Cerebellar cortex (tissue), 1 donor: ENCODE results near the gene ABHD16B.
"Not testable (repeated sequence)": the region's sequence is repeated elsewhere in the genome, so short reads cannot be mapped to it uniquely, and the experiment has no call there.

Source experiments
- DNase-seq: peaks from one replicate; pipeline ENCODE4 v3.0.0-alpha.2; 2015; ENCODE audit warnings: low spot score

ABHD16B gene

DNA sequence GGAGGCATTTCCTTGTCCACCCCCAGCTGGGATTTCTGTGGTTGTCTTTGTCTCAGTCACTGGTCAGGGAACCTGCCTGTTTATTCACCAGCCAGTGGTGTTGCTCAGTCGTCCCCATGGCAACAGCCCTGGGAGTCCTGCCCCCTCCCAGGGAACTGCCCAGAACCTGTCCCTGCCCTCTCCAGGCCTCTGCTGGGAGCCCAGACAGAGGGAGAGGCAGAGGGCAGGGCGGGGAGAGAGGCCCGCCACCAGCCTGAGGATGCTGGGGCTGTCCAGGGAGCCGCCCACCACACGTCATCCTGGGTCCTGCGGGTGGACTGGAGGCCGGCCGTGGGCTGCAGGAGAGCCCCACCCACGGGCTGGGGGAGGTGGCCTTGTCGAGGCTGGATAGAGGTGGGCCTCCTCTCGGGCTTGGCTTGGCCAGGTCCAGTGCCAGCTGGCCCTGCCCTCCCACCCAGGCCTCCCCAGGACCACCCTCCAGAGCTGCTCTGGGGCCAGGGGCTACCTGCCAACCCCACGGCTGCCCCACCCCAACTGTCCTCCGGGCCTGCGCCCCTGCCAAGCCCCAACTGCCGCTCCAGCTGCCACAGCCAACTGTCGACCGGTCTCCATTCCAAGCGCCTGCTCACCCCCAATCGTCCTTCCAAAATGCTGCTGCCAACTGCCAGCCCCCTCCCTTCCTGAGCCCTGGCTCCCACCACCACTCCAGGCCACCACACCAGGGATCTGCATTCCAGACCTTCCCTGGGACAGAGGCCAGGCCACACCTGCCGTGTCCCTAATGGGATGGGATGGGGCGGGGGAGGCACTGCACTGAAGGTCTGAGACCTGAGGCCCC is 26.1 kb upstream of the ABHD16B start:
- DNase-seq, result peak; percentile 99

DNA sequence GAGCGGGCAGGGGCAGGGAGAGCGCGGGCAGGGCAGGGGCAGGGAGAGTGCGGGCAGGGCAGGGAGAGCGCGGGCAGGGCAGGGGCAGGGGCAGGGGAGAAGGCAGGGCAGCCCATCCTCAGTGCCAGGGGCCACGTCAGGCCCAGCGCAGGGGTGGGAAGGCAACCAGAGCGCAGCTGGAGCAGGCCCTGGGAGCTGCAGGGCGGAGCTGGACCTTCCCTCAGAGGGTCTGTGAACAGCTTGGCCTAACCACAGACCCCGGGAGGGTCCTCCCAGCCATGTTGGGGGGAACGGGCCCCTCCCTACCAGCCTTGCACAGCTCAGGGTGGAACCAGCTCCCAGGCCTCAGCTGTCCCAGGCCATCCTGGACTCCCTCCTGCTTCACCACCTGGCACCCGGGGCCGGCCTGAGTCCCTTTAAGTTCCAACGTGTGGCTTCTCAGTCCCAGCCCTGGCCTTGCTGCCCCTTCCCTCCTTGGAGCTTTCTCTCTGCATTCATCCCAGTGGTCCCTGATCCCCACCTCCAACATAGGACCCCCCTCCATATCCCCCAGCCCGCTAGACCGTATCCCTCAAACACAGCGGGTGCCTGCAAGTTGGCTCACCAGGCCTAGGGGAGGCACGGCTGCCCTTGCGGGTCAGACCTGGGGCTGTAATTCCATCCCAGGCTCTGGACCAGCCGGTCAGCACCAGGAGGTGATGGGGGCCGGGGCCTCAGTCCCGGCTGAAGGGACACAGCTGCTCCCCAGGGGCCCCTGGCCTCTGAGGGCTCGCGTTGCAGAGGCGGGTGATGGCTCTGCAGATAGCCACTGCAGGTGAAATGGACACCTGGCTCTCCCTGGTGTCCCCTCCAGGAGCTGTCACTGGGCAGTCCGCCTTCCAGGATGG is 24.6 kb upstream of the ABHD16B start:
- peak; percentile 74 for DNase-seq

DNA sequence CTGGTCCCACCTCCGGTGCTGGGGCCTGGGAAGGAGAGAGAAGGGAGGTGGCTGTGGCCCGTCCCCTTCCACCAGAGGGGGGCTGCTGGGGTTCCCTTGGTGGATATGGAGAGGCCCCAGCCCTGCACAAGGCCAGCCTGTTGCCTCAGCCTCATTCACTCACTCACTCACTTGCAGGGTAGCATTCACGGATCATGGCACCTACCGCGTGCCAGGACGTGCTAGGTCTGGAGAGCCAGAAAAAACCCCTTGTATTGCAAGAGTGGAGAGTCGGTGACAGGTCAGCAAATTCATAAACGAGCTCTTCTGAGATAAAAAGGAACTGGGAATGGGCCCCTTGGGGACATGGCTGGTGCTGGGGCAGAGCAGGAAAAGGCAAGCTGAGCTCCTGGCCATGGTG is 23.8 kb upstream of the ABHD16B start:
- no peak for DNase-seq

DNA sequence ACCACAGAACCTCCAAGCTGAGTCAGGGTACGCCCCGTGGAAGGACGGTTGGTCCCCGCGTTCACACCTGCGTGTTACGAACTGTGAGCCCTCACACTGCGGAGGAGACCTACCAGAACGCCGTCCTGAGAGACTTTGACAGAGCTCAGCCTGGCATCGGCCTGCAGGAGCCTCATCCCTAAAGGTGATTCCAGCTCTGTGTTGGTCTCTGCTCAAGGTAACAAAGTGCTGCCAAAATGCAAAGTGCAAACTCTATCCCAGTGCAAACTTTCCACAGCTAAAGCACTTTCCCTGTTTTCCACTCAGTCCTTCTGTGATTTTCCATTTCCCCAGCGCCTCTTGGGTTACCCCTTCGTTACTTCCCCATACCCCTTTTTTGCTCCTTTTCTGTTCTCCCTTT is 21.7 kb upstream of the ABHD16B start:
- DNase-seq, result no peak

DNA sequence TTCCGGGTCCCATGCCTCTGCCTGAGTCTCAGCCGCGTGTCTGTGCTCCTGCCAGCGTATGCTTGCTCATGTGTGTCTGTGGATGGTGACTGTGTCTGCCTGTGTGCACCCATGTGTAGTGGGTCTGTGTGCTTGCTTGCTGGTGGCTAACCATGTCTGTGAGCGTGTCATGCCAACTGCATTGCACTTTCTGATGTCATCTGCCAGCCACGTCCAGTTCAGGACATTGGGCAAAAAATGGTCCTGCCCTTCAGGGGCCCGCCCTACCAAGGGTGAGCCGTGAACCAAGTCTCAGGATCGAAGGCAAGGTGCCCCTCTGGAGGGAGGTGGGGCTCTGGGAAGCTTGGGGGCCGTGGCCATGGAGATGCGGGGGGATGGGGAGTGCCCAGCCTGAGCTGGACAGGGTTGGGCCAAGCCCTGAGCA is 20.9 kb upstream of the ABHD16B start:
- no peak for DNase-seq

DNA sequence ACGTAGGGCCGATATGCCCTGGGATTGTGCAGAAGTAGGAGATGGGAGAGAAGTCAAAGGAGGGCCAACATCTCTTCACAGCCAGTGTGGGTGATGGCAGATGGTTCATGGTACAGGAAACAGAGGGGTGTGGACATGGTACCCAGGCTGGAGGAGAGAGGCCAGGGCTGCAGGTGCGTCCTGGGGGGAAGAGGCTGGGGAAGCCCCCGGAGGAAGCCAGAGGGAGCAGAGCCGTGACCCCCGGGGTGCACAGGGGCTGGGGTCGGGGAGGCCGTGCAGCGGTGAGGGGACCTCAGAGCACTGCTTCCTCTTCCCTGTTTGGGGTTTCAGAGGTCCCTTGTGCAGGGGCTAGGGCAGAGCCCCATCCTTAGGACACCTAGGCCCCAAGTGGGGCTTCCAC is 19.0 kb upstream of the ABHD16B start:
- no peak for DNase-seq

DNA sequence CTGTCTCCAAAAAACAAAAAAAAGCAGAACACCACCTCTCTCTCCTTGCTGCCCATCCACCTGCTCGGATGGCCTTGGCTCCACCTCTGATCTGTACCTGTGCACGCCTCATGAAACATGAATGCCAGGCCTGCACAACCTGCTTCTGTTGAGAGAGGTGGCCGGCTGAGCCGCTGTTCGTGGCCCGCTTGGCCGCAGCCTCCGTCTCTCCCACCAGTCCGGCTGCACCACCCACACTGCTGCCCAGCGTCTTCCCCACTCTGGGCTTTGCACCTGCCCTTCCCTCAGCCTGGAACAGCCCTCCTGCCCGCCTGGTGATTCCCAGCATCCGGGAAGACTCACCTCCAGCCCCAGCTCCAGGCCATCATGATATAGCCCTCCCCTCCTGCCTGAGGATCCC is 18.1 kb upstream of the ABHD16B start:
- DNase-seq, result no peak

DNA sequence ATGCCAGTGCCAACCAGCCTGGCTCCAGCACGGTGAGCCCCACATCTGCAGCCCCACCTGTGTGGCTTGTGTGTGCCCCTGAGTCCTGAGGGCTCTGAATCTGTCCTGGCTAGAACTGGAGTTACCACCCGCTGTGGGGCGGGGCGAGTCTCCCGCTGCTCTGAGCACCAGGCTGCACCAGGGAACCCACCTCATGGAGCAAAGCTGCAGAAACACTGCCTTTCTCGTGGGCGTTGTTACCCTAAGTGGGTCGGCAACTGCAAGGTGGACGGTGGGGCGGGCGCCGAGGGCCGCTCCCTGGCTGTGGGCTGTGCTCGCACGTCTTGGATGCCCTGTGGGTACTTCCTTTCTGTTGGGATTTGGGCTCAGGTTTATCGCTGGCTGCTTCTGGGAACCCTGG is 17.5 kb upstream of the ABHD16B start:
- no peak for DNase-seq

DNA sequence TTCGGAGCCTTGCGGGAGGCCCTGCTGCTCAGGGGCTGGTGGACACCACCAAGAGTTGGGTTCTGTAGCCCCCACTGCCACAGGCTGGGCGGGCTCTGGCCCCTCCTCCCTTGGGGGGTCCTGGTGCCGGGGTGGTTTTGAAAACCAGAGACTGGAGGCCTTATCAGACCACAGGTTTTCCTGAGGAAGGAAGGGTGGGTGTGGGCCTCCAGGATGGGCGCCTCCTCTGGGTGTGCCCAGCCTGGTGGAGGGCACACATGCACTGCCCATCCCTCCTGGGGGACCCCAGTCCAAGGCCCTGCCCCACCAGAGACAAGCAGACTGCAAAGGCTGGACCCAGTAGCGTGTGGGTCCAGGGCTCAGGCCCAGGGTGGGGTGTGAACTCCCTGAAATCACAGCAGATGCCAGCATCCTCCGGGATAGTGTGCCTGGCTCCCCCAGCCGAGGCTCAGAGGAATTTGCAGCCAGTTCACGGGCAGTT is 16.7 kb upstream of the ABHD16B start:
- no peak for DNase-seq

DNA sequence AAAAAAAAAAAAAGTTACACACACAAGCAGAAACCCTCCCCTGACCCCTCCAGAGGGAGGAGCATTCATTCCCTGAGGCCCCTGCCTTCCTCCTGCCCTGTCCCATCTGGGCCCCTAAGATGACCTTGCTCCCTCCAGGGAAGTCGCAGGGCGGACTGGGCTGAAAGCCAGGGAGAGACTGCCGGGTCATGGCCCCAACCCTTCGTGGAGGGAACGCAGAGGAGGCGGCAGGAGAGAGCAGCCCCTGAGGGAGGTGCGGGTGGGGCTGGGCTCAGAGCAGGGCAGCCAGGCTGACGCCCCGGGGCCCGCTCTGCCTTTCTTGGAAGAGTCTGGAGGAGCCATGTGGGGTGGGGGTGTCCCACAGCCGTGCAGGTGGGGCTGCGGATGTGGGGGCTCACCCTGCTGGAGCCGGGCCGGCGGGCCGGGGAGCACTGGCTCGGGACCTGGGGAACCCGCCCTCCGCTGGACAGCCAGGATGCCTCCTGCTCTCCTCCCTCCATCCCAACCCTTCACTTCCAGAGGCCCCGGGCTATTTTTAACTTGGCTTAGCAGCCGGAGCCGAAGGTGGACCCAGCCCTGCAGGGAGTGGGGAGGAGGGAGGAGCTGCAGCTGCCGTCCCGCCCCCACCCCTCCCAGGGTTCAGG is 15.0 kb upstream of the ABHD16B start:
- DNase-seq, result peak; percentile 92

DNA sequence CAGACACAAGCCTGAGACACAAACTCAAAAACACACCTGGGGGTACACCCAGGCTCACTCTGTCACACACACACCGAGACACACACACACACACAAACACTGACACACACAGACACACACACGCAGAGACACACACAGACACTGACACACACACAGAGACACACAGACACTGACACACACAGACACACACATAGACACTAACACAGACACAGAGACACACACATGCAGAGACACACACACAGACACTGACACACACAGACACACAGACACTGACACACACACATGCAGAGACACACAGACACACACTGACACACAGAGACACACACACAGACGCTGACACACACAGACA is 14.4 kb upstream of the ABHD16B start:
- DNase-seq, result no peak

DNA sequence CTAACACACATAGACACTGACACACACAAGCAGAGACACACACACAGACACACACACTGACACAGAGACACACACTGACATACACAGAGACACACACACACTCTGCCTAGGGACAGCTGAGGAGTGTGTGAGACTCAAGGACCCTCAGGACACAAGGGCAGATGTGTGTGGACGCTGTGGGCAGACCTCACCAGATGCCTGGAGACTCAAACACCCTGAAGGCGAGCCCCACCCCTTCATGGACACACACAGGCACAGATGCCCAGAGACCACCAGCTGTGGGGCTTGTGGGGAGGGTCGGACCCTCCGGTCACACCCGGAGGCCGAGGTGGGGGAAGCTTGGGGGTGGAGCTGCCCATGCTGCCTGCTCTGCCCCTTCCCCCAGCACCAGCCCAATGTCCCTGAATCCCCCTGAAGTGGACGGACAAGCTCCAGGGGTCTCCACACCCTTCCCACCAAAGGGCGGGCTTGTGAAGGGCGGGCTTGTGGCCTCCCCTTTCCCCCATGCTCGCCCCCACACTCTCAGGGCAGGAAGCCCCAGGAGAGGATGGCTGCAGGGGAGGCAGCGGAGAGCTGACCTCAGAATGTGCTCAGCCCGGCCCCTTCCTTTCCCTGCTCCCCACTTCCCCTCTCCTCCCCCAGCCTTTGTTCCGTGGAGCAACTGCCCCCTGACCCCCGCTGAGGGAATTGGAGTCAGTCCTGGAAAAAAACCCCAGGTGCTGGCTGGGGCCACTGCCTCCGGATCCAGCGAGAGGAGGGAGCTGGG is 13.9 kb upstream of the ABHD16B start:
- peak; percentile 77 for DNase-seq

DNA sequence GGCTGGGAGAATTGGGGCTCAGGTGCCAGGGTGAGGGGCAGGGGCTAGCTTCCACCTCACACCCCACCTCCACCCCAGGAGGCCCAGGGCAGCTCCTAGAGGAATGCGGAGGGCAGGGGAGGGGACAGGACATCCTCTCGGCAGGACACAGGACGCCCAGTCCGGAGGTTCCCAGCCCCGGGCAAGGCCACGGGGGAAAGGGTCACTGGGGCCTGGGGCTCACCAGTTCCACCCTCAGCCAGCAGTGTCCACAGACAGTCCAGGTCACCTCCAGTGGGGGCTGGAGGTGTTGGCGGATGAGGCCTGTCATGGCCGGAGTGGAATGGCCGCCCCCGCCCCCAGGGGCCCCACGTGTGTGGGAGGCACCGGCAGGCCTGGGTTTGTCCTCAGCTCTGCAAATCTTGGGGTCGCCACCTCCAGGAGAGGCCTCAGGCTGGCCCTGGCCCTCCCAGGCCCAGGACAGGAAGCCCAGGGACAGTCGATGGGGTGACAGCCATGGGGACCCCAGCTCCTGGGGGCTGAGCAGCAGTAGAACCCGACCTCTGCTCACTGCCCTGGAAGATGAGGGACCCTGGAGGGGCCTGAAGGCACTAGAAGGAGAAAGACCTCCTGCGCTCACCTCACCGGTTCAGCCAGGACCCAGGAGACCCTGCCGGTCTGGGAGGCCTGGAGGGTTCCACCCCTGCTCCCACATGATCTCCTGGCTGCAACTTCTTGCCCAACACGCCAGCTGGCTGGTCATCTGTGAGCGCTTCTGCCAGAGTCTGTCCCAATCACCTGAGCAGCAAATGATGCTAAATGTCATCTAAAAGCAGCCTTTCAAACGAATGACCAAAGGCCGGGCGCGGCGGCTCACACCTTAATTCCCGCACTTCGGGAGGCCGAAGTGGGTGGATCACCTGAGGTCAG is 13.0 kb upstream of the ABHD16B start:
- peak; percentile 93 for DNase-seq

DNA sequence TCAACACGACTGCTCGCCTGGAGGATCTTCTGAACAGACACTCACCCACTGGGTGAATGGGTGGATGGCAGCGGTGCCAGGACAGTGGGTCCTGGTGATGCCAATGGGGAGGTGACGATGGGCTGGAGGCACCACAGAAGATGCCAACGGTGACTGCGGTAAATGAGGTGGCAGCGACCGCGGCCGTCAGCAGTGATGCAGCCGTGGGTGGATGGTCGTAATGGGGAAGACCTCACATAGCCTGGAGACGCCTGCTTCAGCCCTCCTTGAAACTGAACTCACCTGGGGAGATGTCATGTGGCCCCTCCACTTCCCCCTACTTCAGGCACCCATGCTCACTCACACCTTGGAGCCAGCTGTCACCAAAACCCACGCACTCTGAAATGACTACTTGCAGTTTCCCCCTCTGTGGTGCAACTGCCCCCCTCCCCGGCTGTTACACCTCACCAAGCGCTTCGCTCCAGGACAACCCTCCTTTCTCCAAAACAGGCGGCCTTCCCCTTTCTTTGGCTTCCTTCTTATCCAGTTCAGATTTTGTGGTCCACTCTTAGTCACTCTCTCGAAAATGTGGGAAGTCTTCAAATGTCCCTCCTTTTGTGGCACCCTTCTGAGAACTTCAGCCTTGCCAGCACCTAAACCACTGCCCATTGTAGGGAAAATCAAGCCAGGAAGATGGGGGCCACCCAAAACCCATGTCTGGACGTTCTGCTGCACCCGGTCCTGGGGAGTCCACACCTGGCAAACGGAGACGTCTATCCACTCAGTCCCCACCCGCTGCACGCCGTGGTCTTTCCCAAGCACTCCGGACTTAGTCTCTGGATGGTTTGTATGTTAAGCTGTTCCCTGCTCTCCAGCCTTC is 10.4 kb upstream of the ABHD16B start:
- no peak for DNase-seq

DNA sequence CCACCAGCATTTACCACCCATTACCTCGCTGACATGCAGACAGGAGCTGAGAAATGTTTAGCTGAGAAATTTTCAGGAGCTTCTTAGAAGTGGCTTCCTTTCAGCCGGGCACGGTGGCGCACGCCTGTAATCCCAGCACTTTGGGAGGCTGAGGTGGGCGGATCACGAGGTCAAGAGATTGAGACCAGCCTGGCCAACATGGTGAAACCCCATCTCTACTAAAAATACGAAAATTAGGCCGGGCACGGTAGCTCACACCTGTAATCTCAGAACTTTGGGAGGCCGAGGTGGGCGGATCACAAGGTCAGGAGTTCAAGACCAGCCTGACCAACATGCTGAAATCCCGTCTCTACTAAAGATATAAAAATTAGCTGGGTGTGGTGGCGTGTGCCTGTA is 9.8 kb upstream of the ABHD16B start:
- DNase-seq, result not testable (repeated sequence)

DNA sequence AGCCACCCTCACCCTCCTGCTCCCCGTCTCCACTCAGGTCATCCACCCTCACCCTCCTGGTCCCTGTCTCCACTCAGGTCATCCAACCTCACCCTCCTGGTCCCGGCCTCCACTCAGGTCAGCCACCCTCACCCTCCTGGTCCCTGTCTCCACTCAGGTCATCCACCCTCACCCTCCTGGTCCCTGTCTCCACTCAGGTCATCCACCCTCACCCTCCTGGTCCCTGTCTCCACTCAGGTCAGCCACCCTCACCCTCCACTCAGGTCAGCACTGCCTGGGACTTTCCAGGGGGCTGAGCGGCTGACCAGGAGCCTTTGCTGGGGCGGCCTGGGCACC is 7.6 kb upstream of the ABHD16B start:
- DNase-seq, result not testable (repeated sequence)

DNA sequence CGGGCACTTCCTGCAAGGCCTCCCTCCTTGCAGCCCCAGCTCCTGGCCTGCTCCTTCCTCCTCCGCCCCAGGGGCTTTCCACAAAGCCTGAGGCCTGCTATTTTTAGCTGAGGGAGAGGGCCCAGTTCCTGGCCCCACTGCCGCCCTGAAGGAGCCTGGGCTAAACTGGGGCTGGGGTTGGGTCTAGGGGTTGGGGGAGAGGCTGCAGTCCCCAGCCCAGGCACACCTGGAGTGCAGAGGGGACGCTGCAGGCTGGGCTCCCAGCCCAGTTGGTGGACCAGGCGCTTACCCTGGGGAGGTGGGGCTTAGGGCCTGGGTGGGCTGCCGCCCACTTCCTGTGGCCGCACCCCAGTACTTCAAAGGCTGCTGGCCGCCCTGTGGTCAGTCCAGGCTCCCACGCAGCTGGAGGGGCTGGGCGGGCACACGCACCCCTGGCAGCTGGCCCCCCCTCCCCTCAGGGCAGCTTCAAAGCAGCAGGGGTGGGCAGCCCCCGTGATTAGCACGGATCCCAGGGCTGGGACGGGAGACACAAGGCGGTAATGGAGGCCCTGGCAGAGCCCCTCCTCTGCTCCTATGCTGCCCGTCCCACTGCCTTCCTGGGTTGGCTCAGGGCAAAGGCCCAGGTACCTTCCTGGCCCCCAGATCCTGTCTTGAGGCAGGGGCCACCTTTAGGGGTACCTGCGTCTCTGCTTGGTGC is 7.1 kb upstream of the ABHD16B start:
- DNase-seq, result no peak

DNA sequence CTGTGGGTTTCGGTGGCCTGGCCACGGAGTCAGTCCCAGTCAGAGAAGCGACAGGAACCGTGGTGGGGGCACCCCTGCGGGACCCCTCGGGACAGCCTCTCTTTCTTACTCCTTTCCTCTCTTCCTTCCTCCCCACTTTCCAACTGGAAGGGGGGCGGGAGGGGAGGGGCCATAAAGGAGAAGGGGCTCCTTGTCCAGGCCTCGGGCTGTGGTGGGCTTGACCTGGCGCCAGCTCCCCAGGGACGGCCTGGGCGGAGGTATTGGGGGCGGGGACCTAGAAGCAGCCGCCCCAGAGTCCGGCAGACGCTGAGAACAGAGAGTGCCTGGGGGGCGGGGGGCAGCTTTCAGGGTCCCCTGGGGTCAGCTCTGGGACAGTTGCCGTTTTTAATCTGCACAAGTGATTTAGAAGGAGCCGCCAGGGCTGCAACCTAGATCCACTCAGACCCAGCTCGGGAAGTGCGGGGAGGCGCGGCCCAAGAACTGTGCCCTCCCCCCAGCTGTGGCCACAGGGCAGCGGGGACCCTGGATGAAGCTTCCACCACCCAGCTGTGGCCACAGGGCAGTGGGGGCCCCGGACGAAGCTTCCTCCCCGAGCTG is 6.4 kb upstream of the ABHD16B start:
- peak; percentile 71 for DNase-seq
